Measurements from ENCODE around the gene RBBP4.

DNA sequence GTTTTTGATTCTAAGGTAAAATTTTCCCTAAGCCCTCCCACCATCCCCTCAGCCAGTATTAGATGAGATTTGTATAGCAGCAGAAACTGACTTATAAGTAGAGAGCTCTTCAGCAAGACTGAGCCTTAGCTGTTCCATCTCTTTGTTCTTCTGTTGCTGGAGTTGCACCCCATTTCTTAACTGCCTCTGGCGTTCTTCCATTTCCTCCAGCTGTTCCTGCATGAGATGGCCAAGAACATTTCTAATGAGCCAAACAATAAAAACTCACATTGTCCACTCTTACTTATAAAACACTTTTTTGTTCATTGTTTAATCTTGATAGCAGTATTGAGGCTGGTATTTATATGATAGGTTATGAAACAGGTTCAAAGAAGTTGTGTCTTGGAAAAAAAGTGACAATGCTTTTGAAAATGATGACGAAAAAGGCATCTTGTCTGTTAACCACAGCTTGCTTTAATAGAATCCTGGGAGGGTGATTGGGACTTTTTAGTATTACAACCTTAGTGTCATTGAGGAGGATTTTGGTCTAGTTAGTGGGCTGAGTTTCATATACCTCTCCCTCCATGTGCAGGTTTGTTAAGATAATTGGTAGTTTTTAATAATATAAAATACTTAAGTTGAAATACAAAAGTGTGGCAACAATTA lies 33.3 kb downstream of the RBBP4 start:
- TF ChIP-seq POLR2A (IDR thresholded peaks at IDR 0.05; ENCODE audit: low read depth, low read length): no peak; the same call in 1 of the 2 replicates
- TF ChIP-seq POLR2AphosphoS5 (IDR thresholded peaks at IDR 0.05; ENCODE audit: low read depth, low read length): no peak

Measured in GM12892 (cell line).